Kasumi-1 (cell line): Measurements from ENCODE around the gene LIN28B.
"Not testable (repeated sequence)": the region's sequence is repeated elsewhere in the genome, so short reads cannot be mapped to it uniquely, and the experiment has no call there.

Experiments
- DNase-seq, 2 experiments: peaks; one replicate each; lab custom pipeline; 2025; lab: John Stamatoyannopoulos, UW

LIN28B gene, protein sequence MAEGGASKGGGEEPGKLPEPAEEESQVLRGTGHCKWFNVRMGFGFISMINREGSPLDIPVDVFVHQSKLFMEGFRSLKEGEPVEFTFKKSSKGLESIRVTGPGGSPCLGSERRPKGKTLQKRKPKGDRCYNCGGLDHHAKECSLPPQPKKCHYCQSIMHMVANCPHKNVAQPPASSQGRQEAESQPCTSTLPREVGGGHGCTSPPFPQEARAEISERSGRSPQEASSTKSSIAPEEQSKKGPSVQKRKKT

DNA sequence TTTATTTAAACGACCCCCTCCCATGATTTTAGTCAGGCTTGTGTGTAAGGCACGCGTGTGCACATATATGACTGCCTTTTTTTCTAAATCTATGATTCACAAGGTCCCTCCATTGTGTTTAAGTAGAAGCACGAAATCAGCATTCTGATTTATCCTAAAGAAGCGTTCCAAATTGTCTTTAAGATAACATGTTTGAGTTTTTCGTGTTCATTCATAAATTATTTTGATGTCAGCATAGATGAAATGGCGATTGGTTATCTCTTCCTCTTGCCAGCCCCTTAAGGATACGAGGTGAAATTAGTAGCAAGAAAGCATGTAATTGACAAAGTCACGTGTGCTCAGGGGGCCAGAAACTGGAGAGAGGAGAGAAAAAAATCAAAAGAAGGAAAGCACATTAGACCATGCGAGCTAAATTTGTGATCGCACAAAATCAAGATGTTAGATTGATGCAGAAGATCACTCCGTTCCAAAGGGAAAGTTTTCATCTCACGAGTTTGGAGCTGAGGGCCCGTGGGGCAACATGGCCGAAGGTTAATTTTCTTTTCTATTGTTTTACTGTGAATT lies at the start of gene LIN28B:
Gene LIN28B, plus strand, starts transcription at position 377 of the 564 bp plus-strand sequence. Its CDS starts 144 bp downstream, at position 521.
- peak; percentile 62 to 65 for DNase-seq

DNA sequence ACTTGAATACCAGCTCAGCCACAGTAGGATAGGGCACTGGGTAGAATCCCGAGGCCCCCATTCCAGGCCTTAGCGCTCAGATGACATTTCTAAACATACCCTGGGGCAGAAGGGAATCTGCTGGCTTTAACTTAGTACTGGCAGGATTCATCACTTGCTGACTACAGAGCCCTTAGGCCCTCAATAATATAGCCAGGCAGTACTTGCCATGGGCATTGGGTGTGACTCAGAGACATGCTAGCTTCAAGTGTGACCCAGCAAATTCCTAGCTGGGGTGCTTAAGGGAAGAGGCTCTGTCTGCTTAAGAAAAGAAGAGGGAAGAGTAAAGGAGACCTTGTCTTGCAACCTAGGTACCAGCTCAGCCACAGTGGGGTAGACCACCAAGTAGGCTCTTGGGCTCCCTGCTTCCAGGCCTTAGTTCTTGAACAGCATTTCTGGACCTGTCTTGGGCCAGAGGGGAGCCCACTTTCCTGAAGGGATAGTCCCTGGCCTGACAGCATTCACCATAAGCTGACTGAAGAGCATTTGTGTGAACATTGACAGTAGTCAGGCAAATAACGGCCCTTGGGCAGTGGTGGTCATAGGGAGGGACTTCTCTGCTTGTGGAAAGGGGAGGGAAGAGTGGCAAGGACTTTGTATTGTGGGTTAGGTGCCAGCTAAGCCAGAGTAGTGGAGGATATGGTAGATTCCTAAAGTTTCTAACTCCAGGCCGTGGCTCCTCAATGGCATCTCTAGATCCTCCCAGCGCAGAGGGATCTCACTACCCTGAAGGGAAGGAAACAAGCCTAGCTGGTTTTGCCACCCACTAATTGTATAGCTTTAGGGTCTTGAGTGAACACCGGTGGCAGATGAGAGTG lies 48.6 kb upstream of the LIN28B start:
- DNase-seq = no peak

DNA sequence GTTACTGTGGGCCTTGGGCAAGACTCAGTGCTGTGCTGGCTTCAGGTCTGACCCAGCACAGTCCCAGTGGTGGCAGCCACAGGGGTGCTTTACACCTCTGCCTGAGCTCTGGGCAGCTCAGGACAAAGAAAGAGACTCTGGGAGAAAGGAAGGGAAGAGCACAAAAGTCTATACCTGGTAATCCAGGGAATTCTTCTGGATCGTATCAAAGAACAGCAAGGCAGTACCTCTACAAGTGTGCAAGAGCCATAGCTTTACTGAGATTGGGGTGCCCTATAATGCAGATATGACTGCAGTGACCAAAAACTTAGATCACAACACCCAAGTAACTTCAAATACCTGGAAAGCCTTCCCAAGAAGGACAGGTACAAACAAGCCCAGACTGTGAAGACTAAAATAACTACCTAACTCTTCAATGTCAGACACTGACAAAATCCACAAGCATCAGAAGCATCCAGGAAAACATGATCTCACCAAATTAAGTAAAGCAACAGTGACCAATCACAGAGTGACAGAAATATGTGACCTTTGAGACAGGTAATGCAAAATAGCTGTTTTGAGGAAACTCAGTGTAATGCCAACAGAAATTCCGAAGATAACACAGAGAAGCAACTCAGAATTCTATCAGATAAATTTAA lies 47.9 kb upstream of the LIN28B start:
- DNase-seq = no peak

DNA sequence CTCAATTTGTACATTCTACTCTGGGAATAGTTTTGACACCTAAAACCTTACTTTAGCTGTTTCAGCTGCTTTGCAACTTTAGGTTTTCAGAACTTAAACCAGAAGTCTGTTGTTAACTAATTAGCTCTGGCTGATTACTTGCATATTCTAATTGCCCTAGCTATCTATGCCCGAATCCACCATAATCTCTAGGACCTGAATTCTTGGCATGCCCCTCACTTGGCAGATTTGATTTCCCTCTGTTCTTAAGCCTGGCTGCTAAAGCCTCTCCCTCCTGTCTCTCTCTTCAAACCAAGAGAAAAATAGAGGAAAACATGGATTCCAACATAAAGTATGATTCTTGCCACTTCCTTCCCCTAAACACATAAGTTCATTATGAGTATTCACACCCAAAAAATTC lies 35.0 kb upstream of the LIN28B start:
- no peak for DNase-seq

DNA sequence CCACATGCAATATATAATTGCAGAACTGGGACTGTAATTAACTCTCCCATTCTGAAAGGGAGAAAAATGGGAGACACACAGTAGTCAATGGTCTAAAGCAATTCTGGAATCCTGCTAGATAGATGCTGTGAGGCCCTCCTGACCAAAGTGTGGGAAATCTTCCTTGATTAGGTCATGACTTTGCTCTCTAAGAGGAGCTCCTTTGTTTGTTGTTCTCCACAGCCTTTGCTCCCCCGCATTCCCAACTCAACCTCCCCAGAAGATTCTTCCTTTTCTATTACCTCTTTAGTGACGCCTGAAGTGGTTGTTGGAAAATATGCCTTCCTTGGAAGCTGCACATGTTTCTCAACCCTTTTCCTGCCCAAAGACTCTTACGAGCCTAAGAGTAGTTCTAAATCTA lies 28.8 kb upstream of the LIN28B start:
- DNase-seq = no peak

GRCh38 chr6:104929353-104929752 lies 27.6 kb upstream of the LIN28B start:
- DNase-seq = no peak

DNA sequence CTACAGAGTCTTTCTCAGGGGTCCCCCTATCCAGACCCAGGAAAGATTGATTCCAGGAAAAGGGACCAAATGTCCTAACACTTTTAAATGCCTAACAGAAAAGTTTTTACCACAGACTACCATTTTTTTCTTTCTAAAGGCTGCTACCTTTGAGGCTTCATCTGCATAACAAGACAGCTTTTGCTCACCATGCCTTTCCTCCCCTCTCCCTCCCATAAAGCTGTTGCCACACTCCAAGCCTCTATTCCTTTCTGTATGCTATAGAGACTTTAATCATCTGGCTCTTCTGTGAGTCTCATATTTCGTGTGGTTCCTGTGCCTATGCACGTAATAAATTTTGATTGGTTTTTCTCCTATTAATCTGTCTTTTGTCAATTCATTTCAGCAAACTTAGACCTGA lies 26.0 kb upstream of the LIN28B start:
- DNase-seq = no peak

- no peak for DNase-seq
These were observed 20.0 kb upstream of the LIN28B start for GRCh38 chr6:104936766-104937535.

DNA sequence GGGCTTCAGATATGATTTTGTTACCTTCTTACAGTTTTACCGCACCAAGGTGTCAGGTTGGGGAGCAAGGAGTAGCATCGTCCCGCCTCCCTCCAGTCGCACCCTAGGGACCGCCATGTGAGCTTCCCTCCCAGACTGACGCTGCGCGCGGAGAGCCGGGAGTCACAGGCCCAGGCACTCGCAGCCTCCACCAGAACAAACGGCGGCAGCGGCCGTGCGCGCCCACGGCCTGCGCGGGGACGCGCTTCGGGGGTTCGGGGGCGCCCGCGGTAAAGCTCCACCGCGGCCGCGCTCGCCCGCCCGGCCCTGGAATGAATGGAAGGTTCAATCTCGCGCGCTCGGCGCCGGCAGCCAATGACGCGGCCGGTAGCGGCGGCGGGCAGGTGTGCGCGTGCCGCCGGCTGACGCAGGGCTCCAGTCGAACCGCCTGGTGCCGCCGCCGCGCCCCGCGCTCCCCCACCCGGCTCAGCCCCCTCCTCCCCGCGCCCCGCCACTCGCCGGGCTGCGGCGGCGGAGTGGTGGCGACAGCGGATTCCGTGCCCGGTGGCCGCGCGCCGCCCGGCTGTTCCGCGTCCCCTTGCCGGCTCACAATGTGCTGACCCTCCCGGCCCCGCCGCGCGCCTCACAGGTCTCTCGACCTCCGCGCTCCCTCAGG lies 16.5 kb upstream of the LIN28B start:
- no peak for DNase-seq

DNA sequence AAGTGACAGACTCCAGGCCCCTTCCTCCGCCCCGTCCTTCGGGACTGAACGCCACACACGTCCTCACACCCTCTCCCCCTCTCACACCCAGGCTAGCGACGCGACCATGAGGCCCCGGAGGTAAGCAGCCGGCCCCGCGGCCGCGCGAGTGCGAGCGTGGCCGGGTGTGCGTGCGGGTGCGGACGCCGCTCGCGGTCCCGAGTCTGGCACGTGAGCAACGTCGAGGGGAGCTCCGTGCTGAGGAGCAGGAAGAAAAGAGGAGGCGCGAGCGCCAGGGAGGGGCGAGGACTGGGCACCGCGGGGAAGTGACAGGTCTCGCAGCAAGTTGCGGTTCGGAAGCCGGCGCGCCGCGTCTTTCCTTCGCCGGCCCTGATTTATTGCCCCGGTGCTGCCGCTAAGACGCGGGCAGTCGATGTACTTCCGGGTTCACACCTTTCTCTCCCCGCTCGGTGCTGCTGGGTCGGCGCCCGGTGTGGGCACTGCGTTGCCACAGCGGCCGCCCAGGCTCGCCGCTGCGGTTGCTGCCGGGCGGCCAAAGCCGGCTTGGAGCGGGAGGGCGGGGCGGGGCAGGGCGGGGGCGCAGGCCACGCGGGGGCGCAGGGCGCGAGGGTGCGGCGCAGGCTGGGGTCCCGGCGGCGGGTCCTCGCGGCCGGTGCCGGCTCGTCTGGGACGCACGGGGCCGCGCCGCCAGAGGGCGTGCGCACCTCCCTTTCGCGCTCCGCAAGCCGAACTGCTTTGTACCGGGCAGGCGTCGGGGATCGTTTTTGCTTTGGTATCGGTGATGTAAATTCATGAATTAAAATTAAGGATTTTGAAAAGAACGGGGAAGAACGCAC lies 15.8 kb upstream of the LIN28B start:
- DNase-seq = no peak

GRCh38 chr6:104941729-104942091 lies 15.2 kb upstream of the LIN28B start:
- DNase-seq = no peak

- peak; percentile 32 to 43 for DNase-seq
These were observed 13.1 kb upstream of the LIN28B start for GRCh38 chr6:104943781-104944180.

GRCh38 chr6:104949206-104949605 lies 7.7 kb upstream of the LIN28B start:
- DNase-seq = no peak

GRCh38 chr6:104951677-104952076 lies 5.2 kb upstream of the LIN28B start:
- DNase-seq = no peak

- DNase-seq = no peak
These were observed 4.0 kb upstream of the LIN28B start for GRCh38 chr6:104952911-104953399.

DNA sequence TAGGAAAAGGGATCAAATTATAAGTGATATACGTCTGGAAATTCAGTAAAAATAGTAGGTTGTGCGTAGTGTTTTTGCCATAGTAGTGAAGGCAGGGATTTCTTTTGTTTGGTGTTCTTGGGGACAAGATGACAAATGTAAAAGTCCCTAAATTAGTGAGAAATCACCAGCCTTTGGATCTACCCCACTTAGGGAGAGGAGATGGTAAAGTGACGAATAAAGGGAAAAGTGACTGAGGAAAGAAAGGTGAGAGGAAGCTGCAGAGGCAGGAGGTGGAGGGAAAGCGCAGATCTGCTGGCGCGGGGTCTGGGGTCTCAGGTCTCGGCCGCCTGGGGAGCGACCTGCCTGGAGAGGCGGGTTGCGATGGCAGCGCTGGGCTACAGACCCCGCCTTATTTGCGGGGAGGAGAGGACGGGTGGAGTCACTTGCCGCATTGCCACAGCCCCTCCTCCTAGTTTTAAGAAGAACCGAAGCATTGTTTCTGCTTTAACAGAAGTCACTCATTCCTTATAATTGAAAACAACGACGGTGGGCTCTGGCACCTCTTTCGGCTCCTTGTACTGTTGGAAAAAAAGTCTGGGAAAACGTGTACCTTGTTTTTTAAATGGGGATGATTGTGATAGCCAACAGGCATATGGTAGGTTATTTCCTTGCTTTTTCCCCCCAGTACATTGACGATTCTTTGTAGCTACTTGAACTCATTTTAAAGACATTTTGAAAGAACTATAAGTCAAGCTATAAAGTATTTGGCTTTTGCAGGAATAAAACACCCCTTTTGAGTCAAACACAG lies 3.3 kb upstream of the LIN28B start:
- not testable (repeated sequence) for DNase-seq

- no peak for DNase-seq
These were observed 2.6 kb upstream of the LIN28B start for GRCh38 chr6:104954190-104954797.

GRCh38 chr6:104955491-104955890 lies 1.4 kb upstream of the LIN28B start:
- peak; percentile 39 to 41 for DNase-seq
